Left lung (tissue), 10 donors: Measurements from ENCODE around the gene SASH1. TPM values are rescaled to one million over a fixed set of nuclear protein-coding genes. Genes with fewer than 3 reads are reported as not detected.

Experiments used
- ATAC-seq: fragments of 200-7000 bp; cut with Tn5 transposase; one replicate; pipeline ENCODE4 v1.9.1; 2020; ENCODE audit warnings: moderate library complexity
- DNase-seq, 4 donors: peaks; one replicate each; pipeline ENCODE4 v3.0.0-alpha.2; 2013 to 2020
- H3K27ac ChIP-seq, 2 donors: fragments of 200-600 bp; sonication (generic) in 1 of 2; one replicate each; pipeline versions ENCODE4 v1.5.0 to v1.8.0; 2020 to 2021
- H3K27me3 ChIP-seq, 2 donors: fragments of 200-600 bp; sonication (generic) in 1 of 2; one replicate each; pipeline versions ENCODE4 v1.5.0 to v1.8.0; 2020 to 2021
- H3K36me3 ChIP-seq, 2 donors: fragments of 200-600 bp; sonication (generic) in 1 of 2; one replicate each; pipeline versions ENCODE4 v1.5.0 to v1.8.0; 2020 to 2021
- H3K4me1 ChIP-seq, 2 donors: fragments of 200-600 bp; one replicate each; pipeline ENCODE4 v1.8.0; 2021
- H3K4me3 ChIP-seq, 2 donors: fragments of 200-600 bp; sonication (generic) in 1 of 2; one replicate each; pipeline versions ENCODE4 v1.5.0 to v1.8.0; 2020 to 2021; ENCODE audit warnings: mild to moderate bottlenecking in 1 of 2
- H3K9me3 ChIP-seq, 2 donors: fragments of 200-600 bp; sonication (generic) in 1 of 2; one replicate each; pipeline versions ENCODE4 v1.5.0 to v1.8.0; 2020 to 2021
- CTCF ChIP-seq, 2 donors: fragments of 200-600 bp; sonication (generic) in 1 of 2; IDR thresholded peaks; one replicate each; pipeline versions ENCODE4 v1.5.0 to v1.8.0; 2021; ENCODE audit warnings: antibody characterized with exemption in 2 of 2
- intact Hi-C, 2 donors: fragments of 100-400 bp; cut with DNase I; formaldehyde crosslinking; loops; one replicate each; pipeline versions ENCODE4 v1.11.2 to v1.14.2; 2022
- polyA plus RNA-seq, 6 donors: library from polyadenylated mRNA; unstranded; fragments of 120-200 nt; gene quantifications; one replicate each; pipeline ENCODE4 v1.2.1, GENCODE V29; 2013; ENCODE audit not compliant: insufficient read length in 6 of 6
- total RNA-seq, 2 donors: library from RNA; stranded (reverse); fragmentation: NEBNext Ultra II Directional; extraction: Animal tissue kit (Norgen Biotek cat#: 25700); gene quantifications; one replicate each; pipeline ENCODE4 v1.2.1, GENCODE V29; 2021
- donor health status: DM: no; HTN: yes; CAD: no.
- donor health status: DM: no; HTN: no; CAD: no.

SASH1 gene
- total and polyA plus RNA-seq, 8 donors: 31.4 to 53.5 (median 34.8) TPM

- H3K27ac ChIP-seq: peak overlapping the region; percentile 80 to 84
- peak; percentile 88 for ATAC-seq
- no peaks in the 10 kb centered on the region for H3K36me3 ChIP-seq
- no peaks in the 10 kb centered on the region for H3K9me3 ChIP-seq
- no peak for TF ChIP-seq CTCF (IDR thresholded peaks at IDR 0.05)
- no peak for DNase-seq
- peaks cover 12 to 24% of the 10 kb centered on the region in 2 donors for H3K4me1 ChIP-seq
- no peaks in the 10 kb centered on the region for H3K27me3 ChIP-seq
- intact Hi-C loops: no loop called here
- H3K4me3 ChIP-seq: no peak overlapping the region
Measured at GRCh38 chr6:148441454-148441911, 98.8 kb downstream of the SASH1 start.

- intact Hi-C loops: no loop called here
- Histone ChIP-seq H3K4me1 (peaks cover 12 to 32% of the 10 kb centered on the region in 2 donors), H3K36me3 (no peaks in the 10 kb centered on the region), H3K27me3 (no peaks in the 10 kb centered on the region), H3K27ac (no peak overlapping the region), H3K9me3 (no peaks in the 10 kb centered on the region), H3K4me3 (no peak overlapping the region)
- no peak for ATAC-seq
- TF ChIP-seq CTCF (IDR thresholded peaks at IDR 0.05): no peak
- no peak for DNase-seq
Measured at GRCh38 chr6:148443798-148444560, 101.3 kb downstream of the SASH1 start.

DNA sequence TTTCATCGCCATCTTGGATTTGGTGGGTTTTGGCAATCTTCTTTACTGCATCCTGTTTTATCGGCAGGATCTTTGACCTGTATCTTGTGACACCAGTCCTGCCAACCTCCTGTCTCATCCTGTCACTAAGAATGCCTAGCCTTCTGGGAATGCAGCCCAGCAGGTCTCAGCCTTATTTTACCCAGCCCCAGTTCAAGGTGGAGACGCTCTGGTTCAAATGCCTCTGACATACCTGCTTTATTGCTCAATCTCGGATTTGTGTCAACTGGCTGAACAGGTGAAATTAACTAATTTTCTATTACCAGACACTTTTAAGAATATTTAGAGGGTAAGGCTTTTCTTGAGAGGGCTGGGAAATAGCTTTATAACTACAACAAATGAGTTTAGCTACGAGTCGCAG lies 102.5 kb downstream of the SASH1 start:
- no peaks in the 10 kb centered on the region for H3K27me3 ChIP-seq
- H3K9me3 ChIP-seq: no peaks in the 10 kb centered on the region
- no peaks in the 10 kb centered on the region for H3K36me3 ChIP-seq
- intact Hi-C loops: no loop called here
- ATAC-seq (no peak), DNase-seq (no peak)
- TF ChIP-seq CTCF (IDR thresholded peaks at IDR 0.05): no peak
- H3K4me3 ChIP-seq: no peak overlapping the region
- H3K4me1 ChIP-seq: peaks cover 12 to 32% of the 10 kb centered on the region in 2 donors
- no peak overlapping the region for H3K27ac ChIP-seq

DNA sequence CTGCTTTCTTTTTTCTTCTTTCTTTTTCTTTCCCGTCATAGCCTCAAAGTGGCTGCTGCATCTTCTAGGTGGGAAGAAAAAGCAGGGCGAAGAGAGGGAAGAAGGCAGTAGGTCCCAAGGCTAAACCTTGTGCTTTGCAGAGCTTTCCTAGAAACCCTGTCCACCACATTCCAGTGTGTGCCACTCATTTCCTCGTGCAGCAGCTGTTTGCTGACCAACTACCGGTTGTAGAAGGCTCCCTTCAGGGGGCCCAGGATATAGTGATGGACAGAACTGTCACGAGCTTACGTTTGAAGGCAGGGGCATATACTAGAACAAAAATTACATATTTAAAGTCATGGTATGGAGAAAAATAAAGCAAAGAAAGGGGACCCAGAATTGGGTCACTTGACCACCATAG lies 103.0 kb downstream of the SASH1 start:
- H3K27ac ChIP-seq: no peak overlapping the region
- DNase-seq: no peak
- no peak for TF ChIP-seq CTCF (IDR thresholded peaks at IDR 0.05)

DNA sequence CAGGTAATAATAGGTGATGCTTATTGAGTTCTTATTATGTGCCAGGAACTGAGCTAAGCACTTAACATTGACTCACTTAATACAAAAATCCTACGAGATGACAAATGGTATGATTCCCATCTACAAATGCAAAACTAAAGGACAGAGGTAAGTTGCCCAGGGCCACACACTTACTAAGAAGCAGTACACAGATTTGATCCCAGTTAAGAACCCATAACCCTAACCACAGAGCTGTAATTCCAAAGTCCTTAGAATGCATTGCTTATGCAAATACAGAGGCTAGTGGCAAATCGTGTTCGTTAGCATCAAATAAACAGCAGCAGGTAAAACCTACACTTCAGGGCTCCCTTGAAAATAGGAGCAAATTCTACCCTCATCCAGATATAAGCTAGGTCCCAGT lies 104.0 kb downstream of the SASH1 start:
- H3K36me3 ChIP-seq: no peaks in the 10 kb centered on the region
- no peaks in the 10 kb centered on the region for H3K9me3 ChIP-seq
- no peak for TF ChIP-seq CTCF (IDR thresholded peaks at IDR 0.05)
- H3K4me1 ChIP-seq: peaks cover 5 to 28% of the 10 kb centered on the region in 2 donors
- no peaks in the 10 kb centered on the region for H3K27me3 ChIP-seq
- H3K27ac ChIP-seq: no peak overlapping the region
- ATAC-seq: no peak
- H3K4me3 ChIP-seq: no peak overlapping the region
- no peak for DNase-seq
- intact Hi-C loops: no loop called here

More for the DNA sequence above, 103.0 kb downstream of the SASH1 start:
- no peaks in the 10 kb centered on the region for H3K27me3 ChIP-seq
- no peaks in the 10 kb centered on the region for H3K9me3 ChIP-seq
- peaks cover 12 to 27% of the 10 kb centered on the region in 2 donors for H3K4me1 ChIP-seq
- no peak overlapping the region for H3K4me3 ChIP-seq
- ATAC-seq: no peak
- intact Hi-C loops: no loop called here
- H3K36me3 ChIP-seq: no peaks in the 10 kb centered on the region
